ENCODE data around the gene ARFGAP1.

Gene ARFGAP1

GRCh38 chr20:63272105-63273058, at the start of gene ARFGAP1:
Gene ARFGAP1, plus strand, starts transcription at chr20:63272813. Its CDS starts 2,768 bp downstream, at chr20:63275581.
- peak; percentile 77 for DNase-seq

GRCh38 chr20:63223121-63223825, 49.3 kb upstream of the ARFGAP1 start:
- no peak for DNase-seq

GRCh38 chr20:63223826-63224207, 48.8 kb upstream of the ARFGAP1 start:
- no peak for DNase-seq

GRCh38 chr20:63224412-63225081, 48.1 kb upstream of the ARFGAP1 start:
- peak; percentile 4 for DNase-seq

- no peak for DNase-seq
These were observed 47.5 kb upstream of the ARFGAP1 start for GRCh38 chr20:63225082-63225454.

- DNase-seq, result no peak
These were observed 46.3 kb upstream of the ARFGAP1 start for GRCh38 chr20:63226042-63226943.

GRCh38 chr20:63227260-63227659, 45.4 kb upstream of the ARFGAP1 start:
- DNase-seq, result no peak

- DNase-seq, result no peak
These were observed 43.8 kb upstream of the ARFGAP1 start for GRCh38 chr20:63228806-63229205.

- DNase-seq, result no peak
These were observed 41.8 kb upstream of the ARFGAP1 start for GRCh38 chr20:63230800-63231268.

- no peak for DNase-seq
These were observed 40.2 kb upstream of the ARFGAP1 start for GRCh38 chr20:63232235-63233060.

GRCh38 chr20:63233061-63233344, 39.6 kb upstream of the ARFGAP1 start:
- DNase-seq, result no peak

GRCh38 chr20:63233924-63234323, 38.7 kb upstream of the ARFGAP1 start:
- DNase-seq, result no peak

- DNase-seq, result no peak
These were observed 37.8 kb upstream of the ARFGAP1 start for GRCh38 chr20:63234693-63235398.

GRCh38 chr20:63235399-63235983, 37.1 kb upstream of the ARFGAP1 start, which contains the start of gene BIRC7:
Gene BIRC7, plus strand, starts transcription at chr20:63235905. Its CDS starts 192 bp downstream, at chr20:63236097.
- no peak for DNase-seq

- no peak for DNase-seq
These were observed 36.3 kb upstream of the ARFGAP1 start for GRCh38 chr20:63236116-63236837.

GRCh38 chr20:63238031-63238430, 34.6 kb upstream of the ARFGAP1 start:
- no peak for DNase-seq

- no peak for DNase-seq
These were observed 34.0 kb upstream of the ARFGAP1 start for GRCh38 chr20:63238514-63239125.

GRCh38 chr20:63239431-63239830, 33.2 kb upstream of the ARFGAP1 start:
- DNase-seq, result no peak

GRCh38 chr20:63240004-63240403, 32.6 kb upstream of the ARFGAP1 start:
- DNase-seq, result no peak
